Neural cell (in vitro differentiated cells): ENCODE results near the gene RBMXL3. TPM values are rescaled to one million over a fixed set of nuclear protein-coding genes. Genes with fewer than 3 reads are reported as not detected.
A peak's percentile ranks its signal among the peaks of the same experiment; 100 is the strongest.

ENCODE experiments used
- H2AFZ ChIP-seq: fragments of 200-600, 300-800 bp; sonication (generic), shearing (Covaris generic); 2 replicates; pipeline ENCODE4 v1.6.0; 2014; ENCODE audit warnings: low read depth, mild to moderate bottlenecking, antibody characterized with exemption, low read length, moderate library complexity
- H3F3A ChIP-seq: fragments of 200-600 bp; shearing (Covaris generic); 2 replicates; pipeline ENCODE4 v1.6.1; 2016; ENCODE audit warnings: mild to moderate bottlenecking, moderate library complexity, mixed read lengths, antibody characterized with exemption, low read length; ENCODE audit not compliant: insufficient read depth, poor library complexity, severe bottlenecking
- H3K27ac ChIP-seq: fragments of 200-600, 300-800 bp; sonication (generic), shearing (Covaris generic); 2 replicates; pipeline ENCODE4 v1.5.1; 2014; ENCODE audit warnings: mild to moderate bottlenecking, low read length, moderate library complexity
- H3K27me3 ChIP-seq: fragments of 300-800, 200-600 bp; sonication (generic), shearing (Covaris generic); 2 replicates; pipeline ENCODE4 v1.6.0; 2014; ENCODE audit warnings: mild to moderate bottlenecking, low read depth, low read length, moderate library complexity; ENCODE audit not compliant: insufficient read depth
- H3K36me3 ChIP-seq: fragments of 300-800, 200-600 bp; sonication (generic), shearing (Covaris generic); 2 replicates; pipeline ENCODE4 v1.5.1; 2014; ENCODE audit warnings: mild to moderate bottlenecking, antibody characterized with exemption, low read length, moderate library complexity; ENCODE audit not compliant: insufficient read depth
- H3K4me2 ChIP-seq: fragments of 300-800, 200-600 bp; sonication (generic), shearing (Covaris generic); 2 replicates; pipeline ENCODE4 v1.6.0; 2014; ENCODE audit warnings: mild to moderate bottlenecking, low read length
- H3K4me3 ChIP-seq: fragments of 300-800, 200-600 bp; sonication (generic), shearing (Covaris generic); 2 replicates; pipeline ENCODE4 v1.5.1; 2014; ENCODE audit warnings: mild to moderate bottlenecking, low read length, moderate library complexity
- H3K79me2 ChIP-seq: fragments of 200-600 bp; shearing (Covaris generic); replicated peaks from 2 replicates; pipeline ENCODE4 v1.6.0; 2014; ENCODE audit warnings: mild to moderate bottlenecking, low read length, moderate library complexity; ENCODE audit not compliant: insufficient read depth
- H3K9ac ChIP-seq: fragments of 300-800, 200-600 bp; sonication (generic), shearing (Covaris generic); 2 replicates; pipeline ENCODE4 v1.6.1; 2016; ENCODE audit warnings: mild to moderate bottlenecking, low read length, mixed read lengths
- H3K9me2 ChIP-seq: fragments of 200-600 bp; shearing (Covaris generic); 2 replicates; pipeline ENCODE4 v1.6.1; 2016; ENCODE audit warnings: mild to moderate bottlenecking, low read length, mixed read lengths; ENCODE audit not compliant: insufficient read depth
- H3K9me3 ChIP-seq: fragments of 200-600, 300-800 bp; sonication (generic), shearing (Covaris generic); 2 replicates; pipeline ENCODE4 v1.6.1; 2016; ENCODE audit warnings: mild to moderate bottlenecking, mixed run types, low read length, moderate library complexity, mixed read lengths
- H4K20me1 ChIP-seq: fragments of 200-600 bp; shearing (Covaris generic); 2 replicates; pipeline ENCODE4 v1.6.1; 2016; ENCODE audit warnings: mild to moderate bottlenecking, mixed run types; ENCODE audit not compliant: insufficient read depth
- EP300 ChIP-seq: fragments of 450-650 bp; conservative IDR thresholded peaks from 2 replicates; pipeline ENCODE4 v1.6.1; 2014; ENCODE audit warnings: antibody characterized with exemption, mild to moderate bottlenecking, moderate library complexity; ENCODE audit not compliant: poor library complexity, severe bottlenecking
- EZH2 ChIP-seq: fragments of 200-600, 300-800 bp; shearing (Covaris generic), sonication (generic); IDR thresholded peaks from 2 replicates; pipeline ENCODE4 v1.6.1; 2014; ENCODE audit warnings: antibody characterized with exemption, low read length, borderline replicate concordance, mild to moderate bottlenecking; ENCODE audit not compliant: insufficient read depth, poor library complexity, severe bottlenecking
- MXI1 ChIP-seq: fragments of 450-650 bp; conservative IDR thresholded peaks from 2 replicates; pipeline ENCODE4 v1.6.1; 2014; ENCODE audit warnings: antibody characterized with exemption, mild to moderate bottlenecking; ENCODE audit not compliant: poor library complexity, severe bottlenecking
- POLR2AphosphoS5 ChIP-seq: IDR thresholded peaks from 2 replicates; pipeline ENCODE4 v1.6.1; 2012
- RAD21 ChIP-seq: fragments of 450-650 bp; conservative IDR thresholded peaks from 2 replicates; pipeline ENCODE4 v1.6.1; 2014; ENCODE audit warnings: antibody characterized with exemption, mild to moderate bottlenecking, moderate library complexity
- SMC3 ChIP-seq: fragments of 450-650 bp; conservative IDR thresholded peaks from 2 replicates; pipeline ENCODE4 v1.6.1; 2014; ENCODE audit warnings: antibody characterized with exemption, mild to moderate bottlenecking, moderate library complexity; ENCODE audit not compliant: poor library complexity
- TAF1 ChIP-seq: IDR thresholded peaks from 2 replicates; pipeline ENCODE4 v1.6.1; 2012; ENCODE audit warnings: low read depth
- polyA plus RNA-seq: library from polyadenylated mRNA; depleted of rRNA; stranded (reverse); fragments of >200 nt; gene quantifications from 2 replicates; pipeline ENCODE4 v1.2.3, GENCODE V29; 2014
- TF ChIP-seq, protein P1 (sequence below): IDR thresholded peaks from 2 replicates; pipeline ENCODE4 v1.6.1; 2012; ENCODE audit warnings: borderline replicate concordance
- TF ChIP-seq, protein P2 (sequence below): fragments of 450-650 bp; IDR thresholded peaks from 2 replicates; pipeline ENCODE4 v1.5.1; 2014; ENCODE audit warnings: antibody characterized with exemption, mild to moderate bottlenecking, moderate library complexity; ENCODE audit not compliant: poor library complexity, severe bottlenecking

Gene RBMXL3
- polyA plus RNA-seq, 1 donor from 2014 or later, result not detected

DNA sequence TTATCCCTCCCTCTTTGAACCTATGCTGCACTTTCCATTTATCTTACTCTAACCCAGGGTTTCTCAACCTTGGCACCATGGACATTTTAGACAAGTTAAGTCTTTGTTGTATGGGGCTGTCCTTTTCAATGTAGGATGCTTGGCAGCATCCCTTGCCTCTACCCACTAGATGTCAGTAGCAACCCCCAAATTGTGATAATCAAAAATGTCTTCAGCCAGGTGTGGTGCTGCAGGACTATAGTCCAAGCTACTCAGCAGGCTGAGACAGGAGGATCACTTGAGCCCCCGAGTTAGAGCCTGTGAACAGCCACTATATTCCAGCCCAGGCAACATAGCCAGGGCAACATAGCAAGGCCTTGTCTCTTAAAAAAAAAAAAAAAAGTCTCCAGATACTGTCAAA lies 37.7 kb downstream of the RBMXL3 start:
- Histone ChIP-seq H4K20me1 (no peaks in the 10 kb centered on the region), H3K36me3 (no peaks in the 10 kb centered on the region), H3K4me2 (no peak overlapping the region)

DNA sequence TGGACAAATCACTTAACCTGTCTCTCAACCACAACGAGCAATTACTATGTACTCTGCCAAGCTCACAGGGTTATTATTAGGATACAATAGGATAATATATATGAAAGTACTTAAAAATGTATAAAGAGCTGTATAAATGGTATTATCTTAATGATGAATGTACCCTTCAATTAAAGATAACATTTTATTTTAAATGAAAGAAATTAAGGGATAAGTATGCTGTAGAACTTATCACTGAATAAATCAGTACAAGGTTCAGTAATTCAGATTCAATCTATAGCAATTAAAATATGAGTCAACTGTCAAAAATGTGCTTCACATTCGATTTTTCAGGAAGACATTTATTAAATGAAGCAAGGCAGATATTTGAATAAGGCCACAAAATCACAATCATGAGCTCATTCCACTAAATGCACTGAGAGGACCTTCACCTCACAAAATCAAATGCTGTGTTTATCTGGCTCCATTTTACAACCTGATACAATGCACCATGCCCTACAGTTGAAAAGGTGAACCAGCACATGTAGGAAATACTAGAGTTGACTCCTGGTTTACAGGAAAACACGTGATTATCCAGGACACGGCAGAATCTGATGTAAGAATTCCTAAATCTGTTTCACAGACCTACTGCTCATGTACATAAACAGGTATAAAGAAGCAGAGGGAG lies 40.3 kb downstream of the RBMXL3 start:
- Histone ChIP-seq H3K79me2 (peaks cover 67% of the 10 kb centered on the region), H3K4me3 (peak overlapping the region; percentile 76), H3K27me3 (no peaks in the 10 kb centered on the region)

More for the DNA sequence above, 37.7 kb downstream of the RBMXL3 start:
- H2AFZ ChIP-seq, result no peak overlapping the region
- peaks cover 65% of the 10 kb centered on the region for H3K79me2 ChIP-seq
- TF ChIP-seq EP300 (no peak), EZH2 (no peak), MXI1 (no peak), SMC3 (no peak), RAD21 (peak; percentile 36), TAF1 (no peak), POLR2AphosphoS5 (no peak)
- TF ChIP-seq, protein P1, sequence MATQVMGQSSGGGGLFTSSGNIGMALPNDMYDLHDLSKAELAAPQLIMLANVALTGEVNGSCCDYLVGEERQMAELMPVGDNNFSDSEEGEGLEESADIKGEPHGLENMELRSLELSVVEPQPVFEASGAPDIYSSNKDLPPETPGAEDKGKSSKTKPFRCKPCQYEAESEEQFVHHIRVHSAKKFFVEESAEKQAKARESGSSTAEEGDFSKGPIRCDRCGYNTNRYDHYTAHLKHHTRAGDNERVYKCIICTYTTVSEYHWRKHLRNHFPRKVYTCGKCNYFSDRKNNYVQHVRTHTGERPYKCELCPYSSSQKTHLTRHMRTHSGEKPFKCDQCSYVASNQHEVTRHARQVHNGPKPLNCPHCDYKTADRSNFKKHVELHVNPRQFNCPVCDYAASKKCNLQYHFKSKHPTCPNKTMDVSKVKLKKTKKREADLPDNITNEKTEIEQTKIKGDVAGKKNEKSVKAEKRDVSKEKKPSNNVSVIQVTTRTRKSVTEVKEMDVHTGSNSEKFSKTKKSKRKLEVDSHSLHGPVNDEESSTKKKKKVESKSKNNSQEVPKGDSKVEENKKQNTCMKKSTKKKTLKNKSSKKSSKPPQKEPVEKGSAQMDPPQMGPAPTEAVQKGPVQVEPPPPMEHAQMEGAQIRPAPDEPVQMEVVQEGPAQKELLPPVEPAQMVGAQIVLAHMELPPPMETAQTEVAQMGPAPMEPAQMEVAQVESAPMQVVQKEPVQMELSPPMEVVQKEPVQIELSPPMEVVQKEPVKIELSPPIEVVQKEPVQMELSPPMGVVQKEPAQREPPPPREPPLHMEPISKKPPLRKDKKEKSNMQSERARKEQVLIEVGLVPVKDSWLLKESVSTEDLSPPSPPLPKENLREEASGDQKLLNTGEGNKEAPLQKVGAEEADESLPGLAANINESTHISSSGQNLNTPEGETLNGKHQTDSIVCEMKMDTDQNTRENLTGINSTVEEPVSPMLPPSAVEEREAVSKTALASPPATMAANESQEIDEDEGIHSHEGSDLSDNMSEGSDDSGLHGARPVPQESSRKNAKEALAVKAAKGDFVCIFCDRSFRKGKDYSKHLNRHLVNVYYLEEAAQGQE, result no peak
- TF ChIP-seq, protein P2, sequence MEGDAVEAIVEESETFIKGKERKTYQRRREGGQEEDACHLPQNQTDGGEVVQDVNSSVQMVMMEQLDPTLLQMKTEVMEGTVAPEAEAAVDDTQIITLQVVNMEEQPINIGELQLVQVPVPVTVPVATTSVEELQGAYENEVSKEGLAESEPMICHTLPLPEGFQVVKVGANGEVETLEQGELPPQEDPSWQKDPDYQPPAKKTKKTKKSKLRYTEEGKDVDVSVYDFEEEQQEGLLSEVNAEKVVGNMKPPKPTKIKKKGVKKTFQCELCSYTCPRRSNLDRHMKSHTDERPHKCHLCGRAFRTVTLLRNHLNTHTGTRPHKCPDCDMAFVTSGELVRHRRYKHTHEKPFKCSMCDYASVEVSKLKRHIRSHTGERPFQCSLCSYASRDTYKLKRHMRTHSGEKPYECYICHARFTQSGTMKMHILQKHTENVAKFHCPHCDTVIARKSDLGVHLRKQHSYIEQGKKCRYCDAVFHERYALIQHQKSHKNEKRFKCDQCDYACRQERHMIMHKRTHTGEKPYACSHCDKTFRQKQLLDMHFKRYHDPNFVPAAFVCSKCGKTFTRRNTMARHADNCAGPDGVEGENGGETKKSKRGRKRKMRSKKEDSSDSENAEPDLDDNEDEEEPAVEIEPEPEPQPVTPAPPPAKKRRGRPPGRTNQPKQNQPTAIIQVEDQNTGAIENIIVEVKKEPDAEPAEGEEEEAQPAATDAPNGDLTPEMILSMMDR, result peak; percentile 44
- no peaks in the 10 kb centered on the region for H3K27me3 ChIP-seq
- H3K9ac ChIP-seq, result no peak overlapping the region
- no peaks in the 10 kb centered on the region for H3F3A ChIP-seq
- H3K9me2 ChIP-seq, result no peaks in the 10 kb centered on the region
- H3K27ac ChIP-seq, result no peak overlapping the region
- no peaks in the 10 kb centered on the region for H3K9me3 ChIP-seq
- H3K4me3 ChIP-seq, result no peak overlapping the region

More for the DNA sequence above, 40.3 kb downstream of the RBMXL3 start:
- Histone ChIP-seq H3K9me3 (no peaks in the 10 kb centered on the region), H2AFZ (no peak overlapping the region), H4K20me1 (no peaks in the 10 kb centered on the region), H3K36me3 (no peaks in the 10 kb centered on the region), H3F3A (no peaks in the 10 kb centered on the region), H3K4me2 (peak overlapping the region; percentile 6), H3K9ac (no peak overlapping the region), H3K9me2 (no peaks in the 10 kb centered on the region), H3K27ac (no peak overlapping the region)
- TF ChIP-seq EP300 (no peak), RAD21 (no peak), SMC3 (no peak), POLR2AphosphoS5 (no peak), TAF1 (no peak), MXI1 (no peak), EZH2 (no peak)
- TF ChIP-seq, protein P2, result no peak
- TF ChIP-seq, protein P1, result no peak
